ENCODE measurements around the gene NELL1. TPM values are rescaled to one million over a fixed set of nuclear protein-coding genes. Genes with fewer than 3 reads are reported as not detected.

The NELL1 gene
- total and polyA plus RNA-seq, 12 donors, result 0.11 to 0.39 (median 0.24) TPM; not detected in 9

DNA sequence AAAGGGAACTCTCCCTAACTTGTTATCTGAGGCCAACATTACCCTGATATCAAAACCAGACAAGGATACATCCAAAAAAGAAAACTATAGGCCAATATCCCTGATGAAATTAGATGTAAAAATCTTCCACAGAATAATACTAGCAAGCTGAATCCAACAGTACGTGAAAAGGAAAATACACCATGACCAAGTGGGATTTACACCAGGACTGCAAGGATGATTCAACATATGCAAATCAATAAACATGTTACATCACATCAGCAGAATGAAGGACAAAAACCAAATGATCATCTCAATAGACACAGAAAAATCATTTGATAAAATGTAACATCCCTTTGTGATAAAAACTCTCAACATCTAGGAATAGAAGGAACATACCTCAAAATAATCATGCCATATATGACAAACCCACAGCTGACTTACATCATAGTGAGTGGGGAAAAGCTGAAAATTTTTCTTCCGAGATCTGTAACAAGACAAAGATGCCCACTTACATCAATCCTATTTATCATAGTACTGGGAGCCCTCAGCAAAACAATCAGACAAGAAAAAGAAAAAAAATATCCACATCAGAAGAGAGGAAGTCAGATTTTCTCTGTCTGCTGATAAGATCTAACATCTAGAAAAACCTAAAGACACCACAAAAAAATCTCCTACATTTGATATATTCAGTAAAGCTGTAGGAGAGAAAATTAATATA is 820.2 kb downstream of the NELL1 start:
- no peak for DNase-seq

GRCh38 chr11:21492931-21493330 is 823.5 kb downstream of the NELL1 start:
- no peak for DNase-seq
- Histone ChIP-seq H3K27me3 (no peaks in the 10 kb centered on the region), H3K9me3 (replicated peaks in 1 of 3) (no peaks in the 10 kb centered on the region), H3K4me1 (replicated peaks in 1 of 2) (no peaks in the 10 kb centered on the region), H3K4me3 (no peak overlapping the region), H3K27ac (no peak overlapping the region), H3K36me3 (replicated peaks in 1 of 2) (no peaks in the 10 kb centered on the region)
- 75 to 85% (median 79%) methylated on average over 1 of the region's 1 CpG for WGBS, 4 donors
- intact Hi-C loops (cut with DNase I), result no loop called here
- TF ChIP-seq POLR2A (IDR thresholded peaks at IDR 0.05), result no peak
- TF ChIP-seq, protein P1, sequence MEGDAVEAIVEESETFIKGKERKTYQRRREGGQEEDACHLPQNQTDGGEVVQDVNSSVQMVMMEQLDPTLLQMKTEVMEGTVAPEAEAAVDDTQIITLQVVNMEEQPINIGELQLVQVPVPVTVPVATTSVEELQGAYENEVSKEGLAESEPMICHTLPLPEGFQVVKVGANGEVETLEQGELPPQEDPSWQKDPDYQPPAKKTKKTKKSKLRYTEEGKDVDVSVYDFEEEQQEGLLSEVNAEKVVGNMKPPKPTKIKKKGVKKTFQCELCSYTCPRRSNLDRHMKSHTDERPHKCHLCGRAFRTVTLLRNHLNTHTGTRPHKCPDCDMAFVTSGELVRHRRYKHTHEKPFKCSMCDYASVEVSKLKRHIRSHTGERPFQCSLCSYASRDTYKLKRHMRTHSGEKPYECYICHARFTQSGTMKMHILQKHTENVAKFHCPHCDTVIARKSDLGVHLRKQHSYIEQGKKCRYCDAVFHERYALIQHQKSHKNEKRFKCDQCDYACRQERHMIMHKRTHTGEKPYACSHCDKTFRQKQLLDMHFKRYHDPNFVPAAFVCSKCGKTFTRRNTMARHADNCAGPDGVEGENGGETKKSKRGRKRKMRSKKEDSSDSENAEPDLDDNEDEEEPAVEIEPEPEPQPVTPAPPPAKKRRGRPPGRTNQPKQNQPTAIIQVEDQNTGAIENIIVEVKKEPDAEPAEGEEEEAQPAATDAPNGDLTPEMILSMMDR (IDR thresholded peaks at IDR 0.05), result no peak

More for the DNA sequence above, 820.2 kb downstream of the NELL1 start:
- no peaks in the 10 kb centered on the region for H3K27me3 ChIP-seq
- intact Hi-C loops (cut with DNase I), result no loop called here
- H3K36me3 ChIP-seq (replicated peaks in 1 of 2), result no peaks in the 10 kb centered on the region
- no peaks in the 10 kb centered on the region for H3K9me3 ChIP-seq (replicated peaks in 1 of 3)
- no peak overlapping the region for H3K27ac ChIP-seq
- no peaks in the 10 kb centered on the region for H3K4me1 ChIP-seq (replicated peaks in 1 of 2)
- H3K4me3 ChIP-seq, result no peak overlapping the region
- 69 to 78% (median 76%) methylated on average over 2 of the region's 2 CpGs for WGBS, 4 donors
- TF ChIP-seq, protein P1 (IDR thresholded peaks at IDR 0.05), result no peak
- no peak for TF ChIP-seq POLR2A (IDR thresholded peaks at IDR 0.05)

- no peak for DNase-seq
- Histone ChIP-seq H3K27me3 (no peaks in the 10 kb centered on the region), H3K36me3 (replicated peaks in 1 of 2) (no peaks in the 10 kb centered on the region), H3K4me3 (no peak overlapping the region), H3K27ac (no peak overlapping the region), H3K4me1 (replicated peaks in 1 of 2) (no peaks in the 10 kb centered on the region), H3K9me3 (replicated peaks in 1 of 3) (no peaks in the 10 kb centered on the region)
- intact Hi-C loops (cut with DNase I), result no loop called here
- TF ChIP-seq POLR2A (IDR thresholded peaks at IDR 0.05), result no peak
- TF ChIP-seq, protein P1 (IDR thresholded peaks at IDR 0.05), result no peak
- WGBS, 4 donors, result 81 to 87% (median 84%) methylated on average over 4 of the region's 4 CpGs
These were observed 825.6 kb downstream of the NELL1 start for GRCh38 chr11:21494946-21495345.

- H3K4me1 ChIP-seq (replicated peaks in 1 of 2), result no peaks in the 10 kb centered on the region
These were observed 826.5 kb downstream of the NELL1 start for GRCh38 chr11:21495879-21496278.

More at GRCh38 chr11:21495879-21496278, 826.5 kb downstream of the NELL1 start:
- intact Hi-C loops (cut with DNase I), result no loop called here
- TF ChIP-seq, protein P1 (IDR thresholded peaks at IDR 0.05), result no peak
- no peak for TF ChIP-seq POLR2A (IDR thresholded peaks at IDR 0.05)
- no peak overlapping the region for H3K4me3 ChIP-seq
- no peaks in the 10 kb centered on the region for H3K27me3 ChIP-seq
- 50 to 66% (median 52%) methylated on average over 1 of the region's 1 CpG for WGBS, 4 donors
- no peaks in the 10 kb centered on the region for H3K36me3 ChIP-seq (replicated peaks in 1 of 2)
- H3K9me3 ChIP-seq (replicated peaks in 1 of 3), result no peaks in the 10 kb centered on the region
- DNase-seq, result no peak
- no peak overlapping the region for H3K27ac ChIP-seq

Measured in adrenal gland (tissue), 12 donors.